ENCODE data around the gene ST7L. TPM values are rescaled to one million over a fixed set of nuclear protein-coding genes. Genes with fewer than 3 reads are reported as not detected.

Gene ST7L
- total and polyA plus RNA-seq, 12 donors, result 9.2 to 22.2 (median 13.9) TPM

DNA sequence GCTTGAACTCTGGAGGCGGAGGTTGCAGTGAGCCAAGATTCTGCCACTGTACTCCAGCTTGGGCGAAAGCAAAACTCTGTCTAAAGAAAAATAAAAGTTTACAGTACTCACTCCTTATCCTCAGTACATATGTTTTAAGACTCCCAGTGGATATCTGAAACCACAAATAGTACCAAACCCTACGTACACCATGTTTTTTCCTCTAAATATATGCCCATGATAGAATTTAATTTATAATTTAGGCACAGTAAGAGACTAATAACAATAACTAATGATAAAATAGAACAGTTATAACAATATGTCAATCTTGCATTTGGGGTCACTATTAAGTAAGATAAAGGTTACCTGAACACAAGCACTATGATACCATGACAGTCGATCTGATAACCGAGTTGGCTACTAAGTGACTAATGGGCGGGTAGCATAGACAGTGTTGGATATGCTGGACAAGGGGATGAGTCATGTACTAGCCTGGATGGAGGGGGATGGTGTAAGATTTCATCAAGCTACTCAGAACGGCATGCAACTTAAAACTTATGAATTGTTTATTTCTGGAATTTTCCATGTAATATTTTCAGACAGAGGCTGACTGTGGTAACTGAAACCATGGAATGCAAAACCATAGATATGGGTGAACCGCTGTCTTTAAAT is 43.7 kb downstream of the ST7L start:
- no peak for ATAC-seq
- intact Hi-C loops (cut with DNase I), result no loop called here
- H3K36me3 ChIP-seq, result peaks cover 0 to 100% (median 48%) of the 10 kb centered on the region in 9 donors
- no peak for DNase-seq
- H3K27me3 ChIP-seq, result no peaks in the 10 kb centered on the region
- H3K4me3 ChIP-seq, result no peak overlapping the region
- TF ChIP-seq, protein P1, sequence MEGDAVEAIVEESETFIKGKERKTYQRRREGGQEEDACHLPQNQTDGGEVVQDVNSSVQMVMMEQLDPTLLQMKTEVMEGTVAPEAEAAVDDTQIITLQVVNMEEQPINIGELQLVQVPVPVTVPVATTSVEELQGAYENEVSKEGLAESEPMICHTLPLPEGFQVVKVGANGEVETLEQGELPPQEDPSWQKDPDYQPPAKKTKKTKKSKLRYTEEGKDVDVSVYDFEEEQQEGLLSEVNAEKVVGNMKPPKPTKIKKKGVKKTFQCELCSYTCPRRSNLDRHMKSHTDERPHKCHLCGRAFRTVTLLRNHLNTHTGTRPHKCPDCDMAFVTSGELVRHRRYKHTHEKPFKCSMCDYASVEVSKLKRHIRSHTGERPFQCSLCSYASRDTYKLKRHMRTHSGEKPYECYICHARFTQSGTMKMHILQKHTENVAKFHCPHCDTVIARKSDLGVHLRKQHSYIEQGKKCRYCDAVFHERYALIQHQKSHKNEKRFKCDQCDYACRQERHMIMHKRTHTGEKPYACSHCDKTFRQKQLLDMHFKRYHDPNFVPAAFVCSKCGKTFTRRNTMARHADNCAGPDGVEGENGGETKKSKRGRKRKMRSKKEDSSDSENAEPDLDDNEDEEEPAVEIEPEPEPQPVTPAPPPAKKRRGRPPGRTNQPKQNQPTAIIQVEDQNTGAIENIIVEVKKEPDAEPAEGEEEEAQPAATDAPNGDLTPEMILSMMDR (IDR thresholded peaks at IDR 0.05), result no peak
- H3K9me3 ChIP-seq, result no peaks in the 10 kb centered on the region
- WGBS, 2 donors, result 95 to 97% methylated on average over 8 of the region's 8 CpGs
- H3K4me1 ChIP-seq, result no peaks in the 10 kb centered on the region
- no peak overlapping the region for H3K27ac ChIP-seq

DNA sequence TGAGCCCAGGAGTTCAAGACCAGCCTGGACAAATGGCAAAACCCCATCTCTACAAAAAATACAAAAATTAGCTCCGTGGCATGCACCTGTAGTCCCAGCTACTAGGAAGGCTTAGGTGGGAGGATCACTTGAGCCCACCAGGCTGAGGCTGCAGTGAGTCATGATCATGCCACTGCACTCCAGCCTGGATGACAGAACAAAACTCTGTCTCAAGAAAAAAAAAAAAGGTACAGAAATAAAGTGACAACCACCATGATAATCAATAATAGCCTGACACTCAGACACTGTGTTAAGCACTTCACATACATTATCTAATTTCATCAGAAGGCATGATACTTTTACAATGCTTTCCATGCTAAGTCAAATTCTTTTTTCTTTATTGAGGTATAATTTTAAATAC is 53.1 kb downstream of the ST7L start:
- Histone ChIP-seq H3K27me3 (no peaks in the 10 kb centered on the region), H3K4me3 (no peak overlapping the region), H3K27ac (no peak overlapping the region), H3K36me3 (peaks cover 0 to 70% (median 0%) of the 10 kb centered on the region in 9 donors), H3K9me3 (no peaks in the 10 kb centered on the region), H3K4me1 (no peaks in the 10 kb centered on the region)
- intact Hi-C loops (cut with DNase I), result loop anchor here in 1 of 10 donors (10.0 kb wide), 1 partner anchor 61 kb away; the partner anchor contains the start of gene WNT2B
- DNase-seq (no peak), ATAC-seq (no peak)
- TF ChIP-seq, protein P1 (IDR thresholded peaks at IDR 0.05), result no peak
- WGBS, 2 donors, result 96 to 100% methylated on average over 1 of the region's 1 CpG

DNA sequence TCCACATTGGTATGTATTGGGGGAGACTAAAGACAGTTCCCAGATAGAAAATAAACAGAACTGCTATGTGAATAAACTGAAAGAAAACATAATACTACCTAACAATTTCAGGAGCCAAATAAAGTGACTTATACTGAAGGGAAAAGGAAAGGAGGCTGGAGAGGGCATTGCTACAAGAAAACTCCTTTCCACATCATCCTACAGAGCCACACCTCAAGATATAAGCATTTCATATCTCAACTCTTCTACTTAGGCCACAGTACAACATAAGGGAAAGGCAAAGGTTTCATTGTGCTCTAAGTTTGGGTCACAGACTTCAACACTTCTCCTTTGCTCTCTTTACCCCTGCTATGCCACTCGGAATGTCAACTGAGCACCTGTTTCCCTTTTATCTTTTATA is 54.9 kb downstream of the ST7L start:
- H3K4me1 ChIP-seq, result no peaks in the 10 kb centered on the region
- H3K9me3 ChIP-seq, result no peaks in the 10 kb centered on the region
- no peak for DNase-seq
- no peak for ATAC-seq
- WGBS, 2 donors, result 92 to 98% methylated on average over 1 of the region's 1 CpG
- intact Hi-C loops (cut with DNase I), result loop anchor here in 1 of 10 donors (10.0 kb wide), 1 partner anchor 59 kb away; the partner anchor contains the start of gene WNT2B
- H3K36me3 ChIP-seq, result peaks cover 0 to 71% (median 3%) of the 10 kb centered on the region in 9 donors
- no peak overlapping the region for H3K4me3 ChIP-seq
- no peaks in the 10 kb centered on the region for H3K27me3 ChIP-seq
- no peak overlapping the region for H3K27ac ChIP-seq
- TF ChIP-seq, protein P1 (IDR thresholded peaks at IDR 0.05), result no peak

DNA sequence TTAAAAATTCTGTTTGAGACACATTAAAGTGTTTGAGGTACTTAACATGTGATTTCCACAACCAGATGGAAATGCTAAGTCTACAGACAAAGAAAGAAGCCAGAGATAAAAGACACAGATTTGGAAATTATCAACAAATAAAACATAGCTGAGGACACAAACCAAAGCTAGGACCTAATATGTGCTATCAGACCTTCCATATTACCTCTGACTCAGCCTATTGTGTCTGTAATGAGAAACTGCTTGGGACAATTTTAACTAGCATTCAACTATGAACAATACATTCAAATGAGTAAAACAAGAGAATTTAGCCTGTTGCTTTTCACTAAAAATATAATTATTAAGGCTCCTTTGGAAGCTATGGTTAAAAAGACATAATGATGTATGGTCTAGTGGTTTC is 55.6 kb downstream of the ST7L start:
- Histone ChIP-seq H3K9me3 (no peaks in the 10 kb centered on the region), H3K27ac (no peak overlapping the region), H3K36me3 (peaks cover 0 to 72% (median 8%) of the 10 kb centered on the region in 9 donors), H3K4me3 (no peak overlapping the region), H3K27me3 (no peaks in the 10 kb centered on the region), H3K4me1 (no peaks in the 10 kb centered on the region)
- ATAC-seq (no peak), DNase-seq (no peak)
- TF ChIP-seq, protein P1 (IDR thresholded peaks at IDR 0.05), result no peak
- intact Hi-C loops (cut with DNase I), result loop anchor here in 1 of 10 donors (10.0 kb wide), 1 partner anchor 59 kb away; the partner anchor contains the start of gene WNT2B

Data from heart right ventricle (tissue), 16 donors.